Keratinocyte (primary cell): ENCODE measurements around the gene MAN1A2. TPM values are rescaled to one million over a fixed set of nuclear protein-coding genes. Genes with fewer than 3 reads are reported as not detected.

Source experiments
- DNase-seq: peaks from one replicate; pipeline ENCODE4 v3.0.0-alpha.2; 2011; ENCODE audit warnings: low read depth, missing footprints, low spot score
- FAIRE-seq: peaks from 2 replicates; lab custom pipeline; 2011; peaks lifted over from hg19 to GRCh38; lab: Jason Lieb, UNC
- H2AFZ ChIP-seq: 2 replicates; pipeline ENCODE4 v1.6.0; 2012; ENCODE audit warnings: low read length, control low read depth, inconsistent platforms; ENCODE audit not compliant: control insufficient read depth
- H3K27ac ChIP-seq: 2 replicates; pipeline ENCODE4 v1.5.1; 2011; ENCODE audit warnings: low read length; ENCODE audit not compliant: control insufficient read depth, insufficient read depth
- H3K27me3 ChIP-seq: 3 replicates; pipeline ENCODE4 v1.6.0; 2011; ENCODE audit warnings: low read length; ENCODE audit not compliant: control insufficient read depth, insufficient read depth; ENCODE audit errors: extremely low read depth
- H3K36me3 ChIP-seq, 2 experiments: 2 replicates in 1 of 2; 3 replicates in 1 of 2; pipeline ENCODE4 v1.5.1; 2011; ENCODE audit warnings: low read length in 2 of 2, mild to moderate bottlenecking in 1 of 2; ENCODE audit not compliant: control insufficient read depth in 2 of 2, insufficient read depth in 2 of 2; ENCODE audit errors: extremely low read depth in 1 of 2
- H3K4me1 ChIP-seq: 3 replicates; pipeline ENCODE4 v1.5.1; 2011; ENCODE audit warnings: low read length; ENCODE audit not compliant: control insufficient read depth, insufficient read depth; ENCODE audit errors: extremely low read depth
- H3K4me2 ChIP-seq: 3 replicates; pipeline ENCODE4 v1.6.0; 2011; ENCODE audit warnings: low read depth, low read length; ENCODE audit not compliant: control insufficient read depth, insufficient read depth; ENCODE audit errors: extremely low read depth
- H3K4me3 ChIP-seq, 3 experiments: fragments of 200-600 bp in 1 of 3; sonication (generic) in 1 of 3; 2 replicates in 2 of 3; 3 replicates in 1 of 3; pipeline ENCODE4 v1.5.1; 2011 to 2016; ENCODE audit warnings: low read length in 3 of 3, mild to moderate bottlenecking in 3 of 3, control low read depth in 2 of 3, inconsistent platforms in 1 of 3, low read depth in 1 of 3, mixed read lengths in 1 of 3, mixed run types in 1 of 3, moderate library complexity in 1 of 3; ENCODE audit not compliant: control insufficient read depth in 2 of 3, insufficient read depth in 2 of 3; ENCODE audit errors: extremely low read depth in 1 of 3
- H3K79me2 ChIP-seq: 2 replicates; pipeline ENCODE4 v1.6.0; 2012; ENCODE audit warnings: low read length; ENCODE audit not compliant: control insufficient read depth, insufficient read depth
- H3K9ac ChIP-seq: 3 replicates; pipeline ENCODE4 v1.6.0; 2011; ENCODE audit warnings: low read length; ENCODE audit not compliant: control insufficient read depth, insufficient read depth; ENCODE audit errors: extremely low read depth
- H3K9me1 ChIP-seq: 3 replicates; pipeline ENCODE4 v1.6.0; 2011; ENCODE audit warnings: low read length; ENCODE audit not compliant: control insufficient read depth, insufficient read depth; ENCODE audit errors: extremely low read depth
- H3K9me3 ChIP-seq: 2 replicates; pipeline ENCODE4 v1.5.1; 2012; ENCODE audit warnings: low read depth, low read length; ENCODE audit not compliant: control insufficient read depth
- H4K20me1 ChIP-seq: 3 replicates; pipeline ENCODE4 v1.6.0; 2011; ENCODE audit warnings: low read length; ENCODE audit not compliant: control insufficient read depth, insufficient read depth; ENCODE audit errors: extremely low read depth
- CTCF ChIP-seq, 3 experiments: IDR thresholded peaks in 1 of 3; conservative IDR thresholded peaks in 1 of 3; optimal IDR thresholded peaks in 1 of 3; 2 replicates in 2 of 3; 3 replicates in 1 of 3; pipeline versions ENCODE3 to v1.5.1; 2011; ENCODE audit warnings: low read length in 3 of 3, mild to moderate bottlenecking in 3 of 3, moderate library complexity in 2 of 3, control low read depth in 1 of 3, inconsistent platforms in 1 of 3; ENCODE audit not compliant: insufficient read depth in 2 of 3; ENCODE audit errors: extremely low read depth in 1 of 3
- EZH2 ChIP-seq: IDR thresholded peaks from one replicate; pipeline ENCODE4 v1.6.1; 2012; ENCODE audit warnings: inconsistent platforms, mild to moderate bottlenecking, low read length, moderate library complexity
- dilution Hi-C: fragments of 300-500 bp; cut with MboI; formaldehyde crosslinking; loops from one replicate; pipeline ENCODE4 v1.7.0; 2020; ENCODE audit warnings: low sequenced_read_pairs; ENCODE audit not compliant: extremely low pct_ligation_motif_present
- polyA plus RNA-seq, 5 experiments: library from polyadenylated mRNA; depleted of rRNA in 3 of 5; stranded (reverse) in 3 of 5; stranded (forward) in 1 of 5; unstranded in 1 of 5; fragments of >200 nt; gene quantifications; 1 replicate in 1 of 5; 2 replicates in 3 of 5; 3 replicates in 1 of 5; pipeline versions ENCODE4 v1.2.1 to v1.2.3, GENCODE V29; 2011 to 2012; ENCODE audit warnings: missing spikeins in 2 of 5, low read depth in 1 of 5, low replicate concordance in 1 of 5

MAN1A2 gene
- polyA plus RNA-seq, 1 donor (not counting 4 experiments of a cell fraction or from before 2014, with no cell fraction given): 19.0 TPM

GRCh38 chr1:117537291-117537920, 170.2 kb downstream of the MAN1A2 start:
- FAIRE-seq (no peak), DNase-seq (no peak)
- Histone ChIP-seq H3K79me2 (no peaks in the 10 kb centered on the region), H3K36me3 (no peaks in the 10 kb centered on the region), H3K4me1 (no peaks in the 10 kb centered on the region), H3K9ac (no peak overlapping the region), H3K27me3 (no peaks in the 10 kb centered on the region), H2AFZ (no peak overlapping the region), H3K9me1 (no peaks in the 10 kb centered on the region), H3K4me2 (peak overlapping the region; percentile 23), H3K27ac (no peak overlapping the region), H4K20me1 (no peaks in the 10 kb centered on the region), H3K4me3 (no peak overlapping the region), H3K9me3 (no peaks in the 10 kb centered on the region)
- peak in 2 of 3 experiments; percentile 12 to 28 for TF ChIP-seq CTCF (optimal IDR thresholded peaks at IDR 0.05 in 1 of 3, IDR thresholded peaks at IDR 0.05 in 1 of 3, conservative IDR thresholded peaks at IDR 0.05 in 1 of 3; ENCODE audit: extremely low read depth in 1 of 3, insufficient read depth in 2 of 3, low read length in 3 of 3)
- no peak for TF ChIP-seq EZH2
- dilution Hi-C loops: no loop called here

GRCh38 chr1:117540532-117540931, 173.3 kb downstream of the MAN1A2 start:
- no peak overlapping the region for H3K27ac ChIP-seq
- no peaks in the 10 kb centered on the region for H3K36me3 ChIP-seq
- no peak overlapping the region for H3K9ac ChIP-seq
- H3K27me3 ChIP-seq: no peaks in the 10 kb centered on the region
- no peak overlapping the region for H2AFZ ChIP-seq
- DNase-seq (no peak), FAIRE-seq (no peak)
- no peak overlapping the region for H3K4me2 ChIP-seq
- TF ChIP-seq EZH2: no peak
- TF ChIP-seq CTCF (optimal IDR thresholded peaks at IDR 0.05 in 1 of 3, IDR thresholded peaks at IDR 0.05 in 1 of 3, conservative IDR thresholded peaks at IDR 0.05 in 1 of 3; ENCODE audit: extremely low read depth in 1 of 3, insufficient read depth in 2 of 3, low read length in 3 of 3): no peak
- H3K9me3 ChIP-seq: no peaks in the 10 kb centered on the region
- H3K4me1 ChIP-seq: no peaks in the 10 kb centered on the region
- no peaks in the 10 kb centered on the region for H4K20me1 ChIP-seq
- dilution Hi-C loops: no loop called here
- H3K4me3 ChIP-seq: no peak overlapping the region
- no peaks in the 10 kb centered on the region for H3K79me2 ChIP-seq
- H3K9me1 ChIP-seq: no peaks in the 10 kb centered on the region
